ENCODE data around the gene PRDM16.

The PRDM16 gene

DNA sequence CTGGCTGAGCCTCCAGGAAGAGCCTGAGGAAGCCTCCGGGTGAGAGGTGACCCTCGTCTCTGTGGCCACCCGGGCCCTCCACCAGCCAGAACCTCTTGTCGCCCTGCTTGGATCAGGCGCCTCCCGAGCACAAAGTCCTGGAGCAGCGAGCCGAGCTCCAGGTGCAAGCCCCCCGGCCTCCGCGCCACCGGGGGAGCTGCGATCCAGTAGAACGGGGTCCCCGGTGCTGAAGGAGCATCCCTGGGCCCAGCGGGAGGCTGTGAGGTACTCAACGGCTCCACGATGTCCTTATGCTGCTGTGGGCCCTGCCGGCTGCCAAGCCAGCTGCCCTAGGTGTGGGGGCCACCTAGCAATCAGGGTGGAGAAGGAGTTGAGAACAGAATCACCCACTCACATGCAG is 102.8 kb downstream of the PRDM16 start:
- DNase-seq (ENCODE audit: low read depth), result no peak
- H3K4me3 ChIP-seq (ENCODE audit: low read depth, low read length), result no peak overlapping the region
- TF ChIP-seq POLR2A (IDR thresholded peaks at IDR 0.05; ENCODE audit: extremely low read depth, insufficient read length), result no peak
- TF ChIP-seq, protein P1, sequence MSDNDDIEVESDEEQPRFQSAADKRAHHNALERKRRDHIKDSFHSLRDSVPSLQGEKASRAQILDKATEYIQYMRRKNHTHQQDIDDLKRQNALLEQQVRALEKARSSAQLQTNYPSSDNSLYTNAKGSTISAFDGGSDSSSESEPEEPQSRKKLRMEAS (IDR thresholded peaks at IDR 0.05; ENCODE audit: low read depth, low read length), result no peak
- no peak for TF ChIP-seq MYC (IDR thresholded peaks at IDR 0.05; ENCODE audit: low read depth, low read length)
- TF ChIP-seq, protein P2, sequence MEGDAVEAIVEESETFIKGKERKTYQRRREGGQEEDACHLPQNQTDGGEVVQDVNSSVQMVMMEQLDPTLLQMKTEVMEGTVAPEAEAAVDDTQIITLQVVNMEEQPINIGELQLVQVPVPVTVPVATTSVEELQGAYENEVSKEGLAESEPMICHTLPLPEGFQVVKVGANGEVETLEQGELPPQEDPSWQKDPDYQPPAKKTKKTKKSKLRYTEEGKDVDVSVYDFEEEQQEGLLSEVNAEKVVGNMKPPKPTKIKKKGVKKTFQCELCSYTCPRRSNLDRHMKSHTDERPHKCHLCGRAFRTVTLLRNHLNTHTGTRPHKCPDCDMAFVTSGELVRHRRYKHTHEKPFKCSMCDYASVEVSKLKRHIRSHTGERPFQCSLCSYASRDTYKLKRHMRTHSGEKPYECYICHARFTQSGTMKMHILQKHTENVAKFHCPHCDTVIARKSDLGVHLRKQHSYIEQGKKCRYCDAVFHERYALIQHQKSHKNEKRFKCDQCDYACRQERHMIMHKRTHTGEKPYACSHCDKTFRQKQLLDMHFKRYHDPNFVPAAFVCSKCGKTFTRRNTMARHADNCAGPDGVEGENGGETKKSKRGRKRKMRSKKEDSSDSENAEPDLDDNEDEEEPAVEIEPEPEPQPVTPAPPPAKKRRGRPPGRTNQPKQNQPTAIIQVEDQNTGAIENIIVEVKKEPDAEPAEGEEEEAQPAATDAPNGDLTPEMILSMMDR (IDR thresholded peaks at IDR 0.05; ENCODE audit: low read depth, low read length), result no peak

- no peak overlapping the region for H3K4me3 ChIP-seq (ENCODE audit: low read depth, low read length)
- TF ChIP-seq MYC (IDR thresholded peaks at IDR 0.05; ENCODE audit: low read depth, low read length) (no peak), POLR2A (IDR thresholded peaks at IDR 0.05; ENCODE audit: extremely low read depth, insufficient read length) (no peak)
- TF ChIP-seq, protein P2 (IDR thresholded peaks at IDR 0.05; ENCODE audit: low read depth, low read length), result no peak
- TF ChIP-seq, protein P1 (IDR thresholded peaks at IDR 0.05; ENCODE audit: low read depth, low read length), result no peak
- DNase-seq (ENCODE audit: low read depth), result peak; percentile 10
Observed at GRCh38 chr1:3172431-3173380, 103.7 kb downstream of the PRDM16 start.

- DNase-seq (ENCODE audit: low read depth), result no peak
- TF ChIP-seq, protein P2 (IDR thresholded peaks at IDR 0.05; ENCODE audit: low read depth, low read length), result no peak
- TF ChIP-seq POLR2A (IDR thresholded peaks at IDR 0.05; ENCODE audit: extremely low read depth, insufficient read length), result no peak
- TF ChIP-seq MYC (IDR thresholded peaks at IDR 0.05; ENCODE audit: low read depth, low read length), result no peak
- TF ChIP-seq, protein P1 (IDR thresholded peaks at IDR 0.05; ENCODE audit: low read depth, low read length), result no peak
- no peak overlapping the region for H3K4me3 ChIP-seq (ENCODE audit: low read depth, low read length)
Observed at GRCh38 chr1:3173381-3173980, 104.5 kb downstream of the PRDM16 start.

DNA sequence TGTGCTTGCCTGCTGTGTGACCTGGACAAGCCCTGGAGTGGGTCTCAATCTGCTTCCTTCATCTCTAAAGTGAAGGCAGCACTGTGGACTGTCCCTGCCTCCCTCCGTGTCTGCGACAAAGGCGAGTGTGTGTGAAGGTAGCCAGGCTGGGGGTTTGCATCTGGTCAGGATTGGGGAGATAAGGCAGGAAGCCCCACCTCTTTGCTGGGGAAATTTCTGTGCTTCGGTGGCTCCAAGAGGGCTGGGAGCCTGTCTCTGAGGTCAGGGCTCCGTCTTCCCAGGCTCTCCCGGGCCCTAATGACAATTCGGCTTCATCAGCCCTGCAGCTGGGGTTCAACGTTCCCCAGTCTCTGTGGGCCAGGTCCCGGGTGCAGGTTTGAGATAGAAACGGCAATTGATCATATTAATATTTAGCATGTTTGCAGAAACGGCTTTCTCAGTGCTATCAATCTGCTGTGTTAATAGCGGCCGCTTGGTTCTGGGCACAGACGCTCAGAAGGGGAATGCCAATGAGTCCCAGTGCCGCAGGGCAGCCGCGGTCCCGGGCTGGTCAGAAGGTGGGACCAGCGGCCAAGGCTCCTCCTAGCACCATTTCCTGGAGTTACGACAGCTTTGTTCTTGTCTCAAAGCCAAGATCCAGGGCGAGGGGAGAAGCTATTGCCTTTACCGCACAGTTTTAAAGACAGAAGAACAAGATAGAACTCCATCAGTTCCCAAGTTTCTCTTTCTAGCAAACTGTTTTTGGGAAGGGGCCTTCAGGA is 105.7 kb downstream of the PRDM16 start:
- TF ChIP-seq POLR2A (IDR thresholded peaks at IDR 0.05; ENCODE audit: extremely low read depth, insufficient read length) (no peak), MYC (IDR thresholded peaks at IDR 0.05; ENCODE audit: low read depth, low read length) (no peak)
- TF ChIP-seq, protein P2 (IDR thresholded peaks at IDR 0.05; ENCODE audit: low read depth, low read length), result no peak
- TF ChIP-seq, protein P1 (IDR thresholded peaks at IDR 0.05; ENCODE audit: low read depth, low read length), result no peak
- no peak overlapping the region for H3K4me3 ChIP-seq (ENCODE audit: low read depth, low read length)
- peak; percentile 16 for DNase-seq (ENCODE audit: low read depth)

DNA sequence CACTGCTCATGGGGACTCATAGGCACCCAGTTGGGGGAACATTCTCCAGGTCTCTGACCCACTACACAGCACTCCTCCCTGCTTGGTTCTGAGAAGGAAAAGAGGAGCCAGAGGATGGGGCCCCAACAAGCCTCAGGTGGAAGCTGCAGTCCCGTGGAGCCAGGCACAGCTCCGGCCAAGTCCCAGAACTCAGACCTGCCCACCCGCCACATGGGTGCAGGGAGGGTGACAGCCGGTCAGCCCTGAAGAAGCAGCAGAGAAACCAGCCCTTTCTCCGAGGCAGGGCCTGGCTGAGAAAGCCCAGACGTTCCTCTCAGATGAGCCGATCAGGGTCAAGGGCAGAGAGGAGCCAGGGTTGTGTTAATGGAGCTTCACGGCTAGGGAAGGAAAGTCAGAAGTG is 106.5 kb downstream of the PRDM16 start:
- no peak for DNase-seq (ENCODE audit: low read depth)
- TF ChIP-seq, protein P2 (IDR thresholded peaks at IDR 0.05; ENCODE audit: low read depth, low read length), result no peak
- TF ChIP-seq MYC (IDR thresholded peaks at IDR 0.05; ENCODE audit: low read depth, low read length), result no peak
- TF ChIP-seq, protein P1 (IDR thresholded peaks at IDR 0.05; ENCODE audit: low read depth, low read length), result no peak
- TF ChIP-seq POLR2A (IDR thresholded peaks at IDR 0.05; ENCODE audit: extremely low read depth, insufficient read length), result no peak
- H3K4me3 ChIP-seq (ENCODE audit: low read depth, low read length), result no peak overlapping the region
